CD4-positive, alpha-beta T cell treated with Interferon gamma for 1 hour (primary cell): ENCODE results near the gene CPSF4L.
A peak's percentile ranks its signal among the peaks of the same experiment; 100 is the strongest.
"Not testable (repeated sequence)": the region's sequence is repeated elsewhere in the genome, so short reads cannot be mapped to it uniquely, and the experiment has no call there.

Experiments used
- DNase-seq: peaks from one replicate; pipeline ENCODE4 v3.0.0-alpha.2; 2020

Gene CPSF4L

GRCh38 chr17:73267648-73268537 is 6.2 kb upstream of the CPSF4L start:
- DNase-seq, result no peak

DNA sequence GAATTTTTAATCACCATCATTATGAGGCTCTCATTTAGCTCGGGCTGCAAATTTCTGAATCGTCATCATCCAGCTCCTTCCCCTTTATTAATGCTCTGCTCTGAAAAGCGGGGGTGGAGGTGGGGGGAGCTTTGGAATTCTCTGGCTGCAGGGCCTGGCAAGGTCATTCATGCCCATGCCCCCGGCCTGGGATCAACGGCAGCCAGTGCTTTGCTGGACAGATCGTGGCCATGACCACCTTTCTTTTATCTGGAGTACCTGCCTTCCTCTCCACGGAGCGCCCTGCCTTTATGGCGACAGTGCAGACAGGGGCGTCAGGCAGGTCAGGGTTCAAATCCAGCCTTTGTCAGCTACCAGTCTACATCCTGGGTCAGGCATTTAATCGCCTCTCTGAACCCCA is 5.1 kb upstream of the CPSF4L start:
- no peak for DNase-seq

GRCh38 chr17:73265646-73266640 is 4.3 kb upstream of the CPSF4L start:
- DNase-seq, result no peak

- not testable (repeated sequence) for DNase-seq
Measured at GRCh38 chr17:73264448-73264847, 2.8 kb upstream of the CPSF4L start.

- DNase-seq, result no peak
Measured at GRCh38 chr17:73262676-73263642, 1.3 kb upstream of the CPSF4L start.

DNA sequence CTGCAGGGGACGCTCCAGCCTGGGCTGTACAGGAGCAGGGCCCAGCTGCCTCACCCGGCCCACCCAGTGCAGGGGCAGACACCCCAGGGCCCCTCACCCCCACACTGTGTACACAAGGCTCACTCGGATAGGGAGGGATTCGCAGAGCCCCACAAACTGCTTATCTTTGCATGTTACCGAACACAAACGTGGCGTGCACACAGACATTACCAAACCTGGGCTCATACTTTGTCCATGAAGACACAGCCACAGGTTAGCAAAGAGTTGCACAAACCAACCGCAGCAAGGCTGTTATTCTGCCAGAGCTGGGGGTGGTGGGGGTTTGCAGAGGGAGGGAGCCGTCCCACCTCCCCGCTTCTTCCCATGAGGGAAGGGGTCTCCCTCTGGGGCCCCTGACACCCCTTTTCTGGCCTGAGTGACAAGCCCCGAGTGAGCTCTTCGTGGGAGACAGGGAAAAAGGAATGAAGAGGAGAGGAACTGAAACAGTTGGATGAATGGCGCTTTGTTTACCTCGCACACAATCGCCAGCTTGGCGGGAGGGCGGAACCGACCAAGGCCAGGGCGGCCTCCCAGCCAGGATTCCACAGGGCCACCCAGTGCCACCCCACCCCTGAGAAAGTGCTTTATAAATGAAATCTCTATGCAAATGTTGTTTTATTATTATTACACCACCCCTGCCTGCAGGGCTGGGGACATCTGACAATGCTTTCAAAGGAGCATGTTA is 434 bp upstream of the CPSF4L start:
- no peak for DNase-seq

- DNase-seq, result no peak
Measured at GRCh38 chr17:73257516-73257915, 4.2 kb downstream of the CPSF4L start.

DNA sequence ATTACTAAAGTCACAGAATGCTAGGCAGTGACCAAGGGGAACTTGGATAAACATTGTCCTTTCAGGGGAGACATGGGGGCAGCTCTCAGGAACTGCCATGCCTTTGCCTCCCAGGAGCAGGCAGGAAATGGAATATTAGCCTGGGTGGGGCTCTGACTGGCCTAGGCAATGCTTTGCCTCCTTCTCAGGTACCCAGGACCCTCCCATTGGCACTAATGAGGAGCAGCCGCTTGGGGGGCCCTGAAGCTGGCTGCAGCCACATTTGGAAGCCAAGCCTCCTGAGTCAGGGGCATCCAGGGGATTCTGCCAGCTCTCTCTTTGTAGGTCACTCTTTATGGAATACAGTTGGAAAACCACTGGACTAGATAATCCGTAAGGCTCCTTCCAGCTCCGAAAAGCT is 5.5 kb downstream of the CPSF4L start:
- no peak for DNase-seq

DNA sequence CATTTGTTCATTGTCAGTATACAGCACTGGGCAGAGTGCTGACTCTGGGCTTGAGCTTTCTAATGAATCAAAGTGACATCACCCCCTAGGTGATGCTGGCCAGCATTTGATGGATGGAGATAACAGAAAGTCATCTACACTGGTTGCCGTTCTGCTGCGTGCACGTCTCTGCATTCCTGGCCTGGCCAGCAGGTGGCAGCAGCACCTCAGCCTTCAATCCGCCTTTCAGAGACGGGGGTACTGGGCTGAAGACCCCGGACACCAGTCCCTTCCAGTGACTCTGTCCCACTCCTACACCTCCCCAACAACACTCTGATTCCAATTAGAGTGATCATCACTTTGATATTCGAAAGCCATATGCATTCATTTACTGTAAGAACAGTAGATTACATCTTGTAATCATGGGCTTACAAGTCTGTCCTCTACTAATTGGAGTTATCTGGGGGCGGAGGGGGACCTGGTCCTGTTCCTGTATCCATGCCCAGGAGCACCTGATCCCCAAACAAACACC is 6.0 kb downstream of the CPSF4L start:
- DNase-seq, result peak; percentile 36

GRCh38 chr17:73251871-73252270 is 9.8 kb downstream of the CPSF4L start:
- DNase-seq, result no peak

- DNase-seq, result no peak
Measured at GRCh38 chr17:73250851-73251640, 10.6 kb downstream of the CPSF4L start.

DNA sequence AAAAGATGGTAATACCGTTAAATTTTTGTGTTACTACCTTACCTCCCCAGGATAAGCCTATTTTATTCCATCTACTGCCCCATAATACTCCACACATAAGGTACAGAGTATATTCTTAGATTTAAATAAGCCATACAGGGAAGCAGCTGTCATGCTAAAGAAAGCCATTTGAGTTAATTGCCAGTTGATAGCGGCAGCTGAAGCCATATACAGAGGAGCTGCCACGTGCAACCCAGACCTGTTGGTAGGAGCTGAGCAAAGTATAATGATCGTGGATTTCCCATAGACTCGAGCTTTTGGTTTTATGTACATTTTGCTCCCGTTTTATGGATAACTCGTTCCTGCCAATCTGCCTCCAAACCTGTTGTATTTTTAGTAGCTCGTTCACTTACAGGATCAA is 12.0 kb downstream of the CPSF4L start:
- no peak for DNase-seq

- no peak for DNase-seq
Measured at GRCh38 chr17:73248532-73248931, 13.1 kb downstream of the CPSF4L start.

- DNase-seq, result no peak
Measured at GRCh38 chr17:73247726-73248125, 14.0 kb downstream of the CPSF4L start.

DNA sequence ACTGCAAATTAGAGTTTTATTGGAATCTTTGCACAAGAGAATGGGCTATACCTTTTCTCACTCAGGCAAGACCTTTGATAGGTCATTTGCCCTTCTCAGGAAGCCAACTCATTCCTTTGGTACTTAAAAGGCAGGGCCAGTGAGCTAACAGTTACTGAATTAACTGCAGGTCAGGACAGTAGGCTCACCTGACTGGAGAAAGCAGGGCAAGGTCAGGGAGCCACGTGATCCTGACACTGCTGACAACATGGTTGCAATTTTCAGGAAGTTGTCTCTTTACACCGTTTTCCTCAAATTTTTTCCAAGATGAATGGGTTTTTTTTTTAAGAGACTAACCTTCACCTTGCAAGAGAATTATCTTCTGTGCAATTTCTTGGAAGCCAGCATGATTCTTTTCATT is 21.1 kb downstream of the CPSF4L start:
- DNase-seq, result no peak

DNA sequence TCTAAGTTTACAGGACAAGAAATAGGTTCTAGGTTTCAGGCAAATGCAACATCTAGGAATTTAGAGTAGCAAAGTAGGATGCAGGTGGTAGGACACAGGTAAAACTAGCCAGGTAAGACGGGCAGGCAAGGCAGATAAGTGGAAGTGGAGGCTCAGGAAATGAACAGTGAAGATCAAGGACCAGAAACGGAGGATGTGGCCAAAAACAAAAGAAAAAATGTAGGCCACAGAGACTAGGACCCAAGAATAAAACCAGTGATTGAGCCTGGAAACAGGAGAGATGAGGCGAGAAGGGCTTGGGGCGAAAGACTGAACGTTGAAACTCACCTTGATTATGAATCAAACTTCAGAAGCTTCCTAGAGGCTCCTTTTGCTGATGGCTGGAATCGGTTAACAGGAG is 24.0 kb downstream of the CPSF4L start:
- no peak for DNase-seq

- DNase-seq, result no peak
Measured at GRCh38 chr17:73234736-73235135, 26.9 kb downstream of the CPSF4L start.

GRCh38 chr17:73232587-73233373 is 28.9 kb downstream of the CPSF4L start:
- DNase-seq, result no peak

- peak; percentile 95 for DNase-seq
Measured at GRCh38 chr17:73231841-73232586, 29.7 kb downstream of the CPSF4L start.
